CD4-positive, alpha-beta T cell (primary cell): ENCODE results near the gene PTGIR. TPM values are rescaled to one million over a fixed set of nuclear protein-coding genes. Genes with fewer than 3 reads are reported as not detected.

Source experiments
- ATAC-seq: fragments of 200-7000 bp; cut with Tn5 transposase; one replicate; pipeline ENCODE4 v1.10.0; 2022; ENCODE audit warnings: mild to moderate bottlenecking; ENCODE audit not compliant: poor library complexity
- CTCF ChIA-PET: fragments of 350-600 bp; sonication (Branson Sonifier 250); formaldehyde crosslinking; loops from one replicate; lab custom pipeline; 2021; ENCODE audit warnings: antibody characterized with exemption, inconsistent platforms; lab: Charles Lee
- POLR2A ChIA-PET: fragments of 350-600 bp; sonication (Branson Sonifier 250); formaldehyde crosslinking; loops from one replicate; lab custom pipeline; 2021; ENCODE audit warnings: antibody characterized with exemption, inconsistent platforms; lab: Charles Lee
- DNase-seq, 14 experiments: peaks; one replicate each; pipeline ENCODE4 v3.0.0-alpha.2; 2013 to 2020; ENCODE audit warnings: mixed read lengths in 2 of 14
- H3K27ac ChIP-seq, 2 donors: one replicate each; pipeline versions ENCODE4 v1.5.1 to v1.7.0; 2013; ENCODE audit warnings: low read length in 2 of 2, low read depth in 1 of 2, mild to moderate bottlenecking in 1 of 2
- H3K27me3 ChIP-seq, 2 experiments: 1 replicate in 1 of 2; 2 replicates in 1 of 2; pipeline versions ENCODE4 v1.6.1 to v1.7.0; 2013; ENCODE audit warnings: low read length in 2 of 2, control low read depth in 1 of 2, mild to moderate bottlenecking in 1 of 2, moderate library complexity in 1 of 2; ENCODE audit not compliant: insufficient read depth in 2 of 2, control insufficient read depth in 1 of 2
- H3K36me3 ChIP-seq: one replicate; pipeline ENCODE4 v1.6.1; 2013; ENCODE audit warnings: low read length, control low read depth; ENCODE audit not compliant: insufficient read depth
- H3K4me1 ChIP-seq: one replicate; pipeline ENCODE4 v1.6.1; 2013; ENCODE audit warnings: low read length, control low read depth; ENCODE audit not compliant: insufficient read depth
- H3K4me3 ChIP-seq: one replicate; pipeline ENCODE4 v1.5.1; 2013; ENCODE audit warnings: mild to moderate bottlenecking, low read length, moderate library complexity
- H3K9me3 ChIP-seq, 2 experiments: 1 replicate in 1 of 2; 2 replicates in 1 of 2; pipeline versions ENCODE4 v1.6.1 to v1.7.0; 2013; ENCODE audit warnings: low read length in 2 of 2, mild to moderate bottlenecking in 2 of 2, control low read depth in 1 of 2, moderate library complexity in 1 of 2; ENCODE audit not compliant: control insufficient read depth in 1 of 2, insufficient read depth in 1 of 2
- H3K27ac Mint-ChIP-seq: one replicate; pipeline ENCODE4 v1.8.0; 2020; ENCODE audit warnings: mixed read lengths
- H3K27me3 Mint-ChIP-seq: one replicate; pipeline ENCODE4 v1.8.0; 2021; ENCODE audit warnings: mixed read lengths
- H3K36me3 Mint-ChIP-seq: one replicate; pipeline ENCODE4 v1.8.0; 2021; ENCODE audit warnings: low read depth, mixed read lengths
- H3K4me1 Mint-ChIP-seq: one replicate; pipeline ENCODE4 v1.8.0; 2021; ENCODE audit warnings: low read depth, mixed read lengths
- H3K4me3 Mint-ChIP-seq: one replicate; pipeline ENCODE4 v1.8.0; 2020; ENCODE audit warnings: mild to moderate bottlenecking, mixed read lengths
- H3K9me3 Mint-ChIP-seq: one replicate; pipeline ENCODE4 v1.8.0; 2020; ENCODE audit warnings: mixed read lengths
- CTCF ChIP-seq: fragments of 200-600 bp; IDR thresholded peaks from one replicate; pipeline ENCODE4 v1.8.0; 2022; ENCODE audit warnings: antibody characterized with exemption, mild to moderate bottlenecking
- intact Hi-C, 2 experiments: fragments of 100-400 bp; cut with DNase I in 1 of 2; cut with micrococcal nuclease in 1 of 2; formaldehyde crosslinking; loops; one replicate each; pipeline versions ENCODE4 v1.15.1 to v1.9.0; 2023 to 2025; cut with DNase I, micrococcal nuclease
- total RNA-seq, 174 experiments: library from RNA in 2 of 174; stranded (reverse) in 2 of 174; gene quantifications; one replicate each; pipeline ENCODE4 v1.2.3 and lab custom pipeline; 2021 to 2026

The PTGIR gene
- total RNA-seq, 2 experiments from 2014 or later = 0.87 to 0.96 TPM

GRCh38 chr19:46579361-46579879 is 45.5 kb downstream of the PTGIR start:
- CTCF ChIA-PET = interaction anchor here (1.6 kb wide), 1 partner anchor 21 kb away, joined by 5 read pairs; the partner anchor contains the start of gene CALM3
- ATAC-seq (no peak), DNase-seq (peak in 10 of 14 experiments; percentile 5 to 53 (median 26))
- H3K9me3 Mint-ChIP-seq = no peaks in the 10 kb centered on the region
- H3K4me3 ChIP-seq = no peak overlapping the region
- H3K36me3 Mint-ChIP-seq = no peaks in the 10 kb centered on the region
- intact Hi-C loops = no loop called here
- H3K9me3 ChIP-seq = no peaks in the 10 kb centered on the region
- no peaks in the 10 kb centered on the region for H3K36me3 ChIP-seq
- H3K4me3 Mint-ChIP-seq = no peak overlapping the region
- H3K27me3 Mint-ChIP-seq = no peaks in the 10 kb centered on the region
- peaks cover 15% of the 10 kb centered on the region for H3K4me1 ChIP-seq
- POLR2A ChIA-PET = interaction anchor here (1.1 kb wide), 1 partner anchor 21 kb away, joined by 3 read pairs; no protein-coding TSS in a partner anchor
- H3K4me1 Mint-ChIP-seq = peaks cover 24% of the 10 kb centered on the region
- no peak overlapping the region for H3K27ac ChIP-seq
- H3K27ac Mint-ChIP-seq = no peak overlapping the region
- TF ChIP-seq CTCF = no peak
- no peaks in the 10 kb centered on the region for H3K27me3 ChIP-seq

GRCh38 chr19:46578450-46578849 is 46.4 kb downstream of the PTGIR start:
- intact Hi-C loops = no loop called here
- no peak overlapping the region for H3K4me3 Mint-ChIP-seq
- no peak overlapping the region for H3K27ac Mint-ChIP-seq
- ChIA-PET POLR2A (no interaction called here), CTCF (no interaction called here)
- no peaks in the 10 kb centered on the region for H3K36me3 ChIP-seq
- H3K4me3 ChIP-seq = no peak overlapping the region
- ATAC-seq (no peak), DNase-seq (no peak)
- peaks cover 22% of the 10 kb centered on the region for H3K4me1 ChIP-seq
- no peak overlapping the region for H3K27ac ChIP-seq
- H3K27me3 ChIP-seq = no peaks in the 10 kb centered on the region
- no peaks in the 10 kb centered on the region for H3K36me3 Mint-ChIP-seq
- H3K27me3 Mint-ChIP-seq = no peaks in the 10 kb centered on the region
- no peak for TF ChIP-seq CTCF
- H3K4me1 Mint-ChIP-seq = peaks cover 22% of the 10 kb centered on the region
- H3K9me3 ChIP-seq = no peaks in the 10 kb centered on the region
- no peaks in the 10 kb centered on the region for H3K9me3 Mint-ChIP-seq

- H3K27me3 Mint-ChIP-seq = no peaks in the 10 kb centered on the region
- POLR2A ChIA-PET = interaction anchor here (0.9 to 1.0 kb wide), 2 partner anchors 23 to 87 kb away, joined by 3 read pairs; no protein-coding TSS in a partner anchor
- H3K9me3 Mint-ChIP-seq = no peaks in the 10 kb centered on the region
- peak overlapping the region; percentile 0 for H3K4me3 Mint-ChIP-seq
- DNase-seq = peak in 10 of 14 experiments; percentile 11 to 71 (median 26)
- ATAC-seq = peak; percentile 85
- H3K4me1 Mint-ChIP-seq = peaks cover 29% of the 10 kb centered on the region
- H3K36me3 Mint-ChIP-seq = no peaks in the 10 kb centered on the region
- Histone ChIP-seq H3K27ac (no peak overlapping the region), H3K4me3 (no peak overlapping the region), H3K9me3 (no peaks in the 10 kb centered on the region), H3K27me3 (no peaks in the 10 kb centered on the region), H3K36me3 (no peaks in the 10 kb centered on the region), H3K4me1 (peaks cover 22% of the 10 kb centered on the region)
- no peak for TF ChIP-seq CTCF
- intact Hi-C loops = no loop called here
- CTCF ChIA-PET = no interaction called here
- no peak overlapping the region for H3K27ac Mint-ChIP-seq
These were observed 50.4 kb downstream of the PTGIR start for GRCh38 chr19:46574533-46574932.
